Epithelial cell of proximal tubule (primary cell): ENCODE data around the gene KCNQ1. TPM values are rescaled to one million over a fixed set of nuclear protein-coding genes. Genes with fewer than 3 reads are reported as not detected.

Experiments
- DNase-seq: peaks from one replicate; pipeline ENCODE4 v3.0.0-alpha.2; 2011; ENCODE audit warnings: low read depth
- H3K4me3 ChIP-seq: 2 replicates; pipeline ENCODE4 v1.5.1; 2011; ENCODE audit warnings: low read depth, mild to moderate bottlenecking, low read length
- total RNA-seq: library from RNA; depleted of rRNA; stranded (reverse); fragments of >200 nt; gene quantifications from 2 replicates; pipeline ENCODE4 v1.2.3, GENCODE V29; 2015
- TF ChIP-seq, protein P1 (sequence below): conservative IDR thresholded peaks from 2 replicates; pipeline ENCODE4 v1.5.1; 2012; ENCODE audit warnings: low read depth, mild to moderate bottlenecking, low read length

KCNQ1 gene
- total RNA-seq, 1 donor from 2014 or later = 0.46 TPM

DNA sequence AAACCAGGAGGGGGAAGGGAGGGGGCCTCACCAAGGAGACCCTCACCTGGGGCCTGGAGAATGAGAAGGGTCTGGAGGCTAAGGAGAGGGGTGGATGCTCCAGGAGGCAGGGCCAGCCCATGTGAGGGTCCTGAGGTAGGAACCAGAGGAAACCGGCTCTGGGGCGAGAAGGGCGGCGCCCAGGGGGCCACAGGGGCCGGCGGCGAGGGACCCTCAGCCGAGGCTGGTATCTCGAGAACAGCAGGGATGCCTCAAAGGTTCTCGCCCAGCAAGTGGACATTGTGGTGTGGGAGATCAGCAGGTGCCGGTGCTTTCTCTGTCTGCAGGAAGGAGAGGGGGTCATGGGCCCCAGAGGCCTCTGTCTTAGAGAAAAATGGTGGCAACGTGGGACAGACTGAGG, 392.8 kb downstream of the KCNQ1 start:
- TF ChIP-seq, protein P1, sequence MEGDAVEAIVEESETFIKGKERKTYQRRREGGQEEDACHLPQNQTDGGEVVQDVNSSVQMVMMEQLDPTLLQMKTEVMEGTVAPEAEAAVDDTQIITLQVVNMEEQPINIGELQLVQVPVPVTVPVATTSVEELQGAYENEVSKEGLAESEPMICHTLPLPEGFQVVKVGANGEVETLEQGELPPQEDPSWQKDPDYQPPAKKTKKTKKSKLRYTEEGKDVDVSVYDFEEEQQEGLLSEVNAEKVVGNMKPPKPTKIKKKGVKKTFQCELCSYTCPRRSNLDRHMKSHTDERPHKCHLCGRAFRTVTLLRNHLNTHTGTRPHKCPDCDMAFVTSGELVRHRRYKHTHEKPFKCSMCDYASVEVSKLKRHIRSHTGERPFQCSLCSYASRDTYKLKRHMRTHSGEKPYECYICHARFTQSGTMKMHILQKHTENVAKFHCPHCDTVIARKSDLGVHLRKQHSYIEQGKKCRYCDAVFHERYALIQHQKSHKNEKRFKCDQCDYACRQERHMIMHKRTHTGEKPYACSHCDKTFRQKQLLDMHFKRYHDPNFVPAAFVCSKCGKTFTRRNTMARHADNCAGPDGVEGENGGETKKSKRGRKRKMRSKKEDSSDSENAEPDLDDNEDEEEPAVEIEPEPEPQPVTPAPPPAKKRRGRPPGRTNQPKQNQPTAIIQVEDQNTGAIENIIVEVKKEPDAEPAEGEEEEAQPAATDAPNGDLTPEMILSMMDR = no peak
- H3K4me3 ChIP-seq = no peak overlapping the region
- no peak for DNase-seq

GRCh38 chr11:2838091-2838490, 393.3 kb downstream of the KCNQ1 start:
- H3K4me3 ChIP-seq = no peak overlapping the region
- TF ChIP-seq, protein P1 = no peak

GRCh38 chr11:2838676-2839294, 394.0 kb downstream of the KCNQ1 start:
- no peak overlapping the region for H3K4me3 ChIP-seq
- DNase-seq = no peak
- TF ChIP-seq, protein P1 = no peak

More at GRCh38 chr11:2838091-2838490, 393.3 kb downstream of the KCNQ1 start:
- no peak for DNase-seq

DNA sequence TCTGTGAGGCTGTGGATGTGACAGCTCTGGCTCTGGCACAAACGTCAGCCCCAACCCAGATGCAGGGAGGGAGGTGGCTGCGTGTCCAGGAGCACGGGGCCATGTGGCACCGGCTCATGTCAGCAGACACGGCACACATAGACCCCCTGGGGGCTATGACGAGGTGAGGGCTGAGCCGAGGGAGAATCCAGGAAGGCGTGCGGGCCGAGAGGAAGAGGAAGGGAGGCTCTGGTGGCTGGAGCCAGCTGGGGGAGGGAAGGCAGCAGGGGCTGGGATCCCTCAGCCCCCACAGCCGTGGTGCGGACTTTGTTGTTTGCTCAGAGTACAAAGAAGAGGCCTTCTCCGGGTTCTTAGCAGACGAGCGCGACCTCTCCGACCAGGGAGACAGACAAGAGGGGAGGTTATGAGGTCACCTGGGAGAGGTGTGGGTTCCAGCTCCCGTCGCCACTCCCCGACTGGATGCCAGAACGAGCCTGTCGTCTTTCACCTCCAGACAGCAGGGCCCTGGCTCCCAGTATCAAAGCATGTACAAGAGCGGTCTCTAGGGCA, 394.7 kb downstream of the KCNQ1 start:
- no peak for DNase-seq
- H3K4me3 ChIP-seq = no peak overlapping the region
- TF ChIP-seq, protein P1 = no peak

GRCh38 chr11:2841411-2842190, 396.8 kb downstream of the KCNQ1 start:
- TF ChIP-seq, protein P1 = no peak
- H3K4me3 ChIP-seq = no peak overlapping the region
- no peak for DNase-seq

GRCh38 chr11:2842876-2843275, 398.1 kb downstream of the KCNQ1 start:
- no peak overlapping the region for H3K4me3 ChIP-seq
- TF ChIP-seq, protein P1 = no peak
- no peak for DNase-seq
